ENCODE measurements around the gene ARHGAP20. TPM values are rescaled to one million over a fixed set of nuclear protein-coding genes. Genes with fewer than 3 reads are reported as not detected.
A peak's percentile ranks its signal among the peaks of the same experiment; 100 is the strongest.

The ARHGAP20 gene
- total and polyA plus RNA-seq, 2 of the 4 experiments (the other 2 are of a cell fraction): 1.4 to 2.5 TPM

DNA sequence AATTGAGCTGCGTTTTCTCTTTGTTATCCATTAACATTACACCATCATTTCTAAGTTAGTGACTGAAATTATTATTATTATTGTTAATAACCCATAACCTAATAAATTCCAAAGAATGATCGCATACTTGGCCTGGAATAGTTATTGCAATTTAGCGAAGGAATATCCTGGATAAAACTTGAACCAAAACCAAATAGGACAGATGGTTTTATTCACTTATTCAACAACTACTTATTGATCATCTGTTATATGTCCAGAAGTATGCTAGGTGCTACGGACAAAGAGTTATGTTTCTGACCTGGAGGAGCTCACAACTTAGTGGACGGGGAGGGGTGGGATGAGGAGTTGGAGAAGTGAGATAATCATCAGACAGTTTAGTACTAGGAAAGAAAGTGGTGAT lies 44.8 kb upstream of the ARHGAP20 start:
- Histone ChIP-seq H2AFZ (replicated peaks; ENCODE audit: low read length, poor library complexity) (no peak overlapping the region), H3K9ac (ENCODE audit: low read depth, low read length) (no peak overlapping the region), H2BK20ac (ENCODE audit: low read depth, low read length) (no peak overlapping the region; the same call in 1 of the 2 replicates), H3K4me2 (ENCODE audit: low read depth, low read length) (no peak overlapping the region), H4K20me1 (ENCODE audit: insufficient read depth, low read length) (no peaks in the 10 kb centered on the region), H3K79me1 (ENCODE audit: low read depth in 1 of 2, low read length in 2 of 2) (no peaks in the 10 kb centered on the region), H3K14ac (replicated peaks; ENCODE audit: low read depth, low read length) (no peak overlapping the region), H3K23ac (ENCODE audit: low read depth, low read length) (no peak overlapping the region), H2BK15ac (ENCODE audit: low read depth, low read length) (no peak overlapping the region), H3K18ac (ENCODE audit: low read depth, low read length) (peak overlapping the region; percentile 99), H3K4me3 (ENCODE audit: insufficient read depth, low read depth, low read length) (no peak overlapping the region), H3K27me3 (ENCODE audit: control insufficient read depth, insufficient read depth, low read length) (no peaks in the 10 kb centered on the region), H4K8ac (ENCODE audit: low read depth in 2 of 2, low read length in 2 of 2) (no peak overlapping the region), H2BK5ac (ENCODE audit: low read depth, low read length, poor library complexity, severe bottlenecking) (no peak overlapping the region), H4K5ac (ENCODE audit: low read depth, low read length) (peak overlapping the region; percentile 95), H3K4ac (ENCODE audit: low read depth, low read length) (peak overlapping the region; percentile 17; the same call in 1 of the 2 replicates), H2BK120ac (ENCODE audit: low read depth, low read length) (0 out of 2 replicates have a peak overlapping the region, but pooled peaks have one; percentile 9), H3K27ac (ENCODE audit: insufficient read depth, low read length) (peak overlapping the region; percentile 68; the same call in 1 of the 2 replicates), H3K36me3 (ENCODE audit: control insufficient read depth, insufficient read depth, low read length) (no peaks in the 10 kb centered on the region), H2AK5ac (ENCODE audit: low read depth, low read length) (no peak overlapping the region), H3K4me1 (ENCODE audit: control insufficient read depth, insufficient read depth, low read length) (peaks cover 15% of the 10 kb centered on the region), H4K91ac (ENCODE audit: insufficient read depth, low read depth, low read length) (peak overlapping the region; percentile 20; the same call in 1 of the 2 replicates), H3K9me3 (ENCODE audit: control insufficient read depth, insufficient read depth, low read length) (peaks cover 5% of the 10 kb centered on the region; the same call in 1 of the 2 replicates), H3K9me1 (ENCODE audit: insufficient read depth, low read length) (no peaks in the 10 kb centered on the region), H2AK9ac (replicated peaks; ENCODE audit: low read depth, low read length, poor library complexity) (no peak overlapping the region), H3K56ac (ENCODE audit: extremely low read depth, insufficient read depth, low read length) (no peak overlapping the region)
- intact Hi-C loops (cut with micrococcal nuclease): no loop called here
- TF ChIP-seq BHLHE40 (IDR thresholded peaks at IDR 0.05; ENCODE audit: low read depth, low read length) (no peak), POLR2A (IDR thresholded peaks at IDR 0.05; ENCODE audit: low read depth, low read length) (no peak), MAZ (IDR thresholded peaks at IDR 0.05; ENCODE audit: borderline replicate concordance, low read depth, low read length) (no peak), NFE2L2 (IDR thresholded peaks at IDR 0.05; ENCODE audit: low read depth, low read length) (no peak), MAFK (IDR thresholded peaks at IDR 0.05; ENCODE audit: low read depth, low read length) (no peak), CHD1 (IDR thresholded peaks at IDR 0.05; ENCODE audit: low read depth, low read length) (no peak), RFX5 (IDR thresholded peaks at IDR 0.05; ENCODE audit: low read depth, low read length) (no peak), RCOR1 (IDR thresholded peaks at IDR 0.05; ENCODE audit: insufficient replicate concordance, low read length) (no peak)
- TF ChIP-seq, protein P1, sequence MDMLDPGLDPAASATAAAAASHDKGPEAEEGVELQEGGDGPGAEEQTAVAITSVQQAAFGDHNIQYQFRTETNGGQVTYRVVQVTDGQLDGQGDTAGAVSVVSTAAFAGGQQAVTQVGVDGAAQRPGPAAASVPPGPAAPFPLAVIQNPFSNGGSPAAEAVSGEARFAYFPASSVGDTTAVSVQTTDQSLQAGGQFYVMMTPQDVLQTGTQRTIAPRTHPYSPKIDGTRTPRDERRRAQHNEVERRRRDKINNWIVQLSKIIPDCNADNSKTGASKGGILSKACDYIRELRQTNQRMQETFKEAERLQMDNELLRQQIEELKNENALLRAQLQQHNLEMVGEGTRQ (IDR thresholded peaks at IDR 0.05; ENCODE audit: low read depth, low read length): no peak
- TF ChIP-seq, protein P2, sequence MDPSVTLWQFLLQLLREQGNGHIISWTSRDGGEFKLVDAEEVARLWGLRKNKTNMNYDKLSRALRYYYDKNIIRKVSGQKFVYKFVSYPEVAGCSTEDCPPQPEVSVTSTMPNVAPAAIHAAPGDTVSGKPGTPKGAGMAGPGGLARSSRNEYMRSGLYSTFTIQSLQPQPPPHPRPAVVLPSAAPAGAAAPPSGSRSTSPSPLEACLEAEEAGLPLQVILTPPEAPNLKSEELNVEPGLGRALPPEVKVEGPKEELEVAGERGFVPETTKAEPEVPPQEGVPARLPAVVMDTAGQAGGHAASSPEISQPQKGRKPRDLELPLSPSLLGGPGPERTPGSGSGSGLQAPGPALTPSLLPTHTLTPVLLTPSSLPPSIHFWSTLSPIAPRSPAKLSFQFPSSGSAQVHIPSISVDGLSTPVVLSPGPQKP (IDR thresholded peaks at IDR 0.05; ENCODE audit: borderline replicate concordance, low read depth, low read length): no peak
- no TSS peak for BruUV-seq (replicated peaks)
- ChIA-PET POLR2A (ENCODE audit: unreplicated experiment) (no interaction called here), CTCF (no interaction called here)
- dilution Hi-C loops (cut with HindIII; ENCODE audit: low sequenced_read_pairs, unreplicated experiment): no loop called here
- no peak for ATAC-seq (ENCODE audit: low read depth)
- no CpG with 5 or more reads among the region's 5 CpGs for WGBS, 2 experiments (ENCODE audit: extremely low coverage in 2 of 2, insufficient read length in 1 of 2)
- DNase-seq: no peak
- in situ Hi-C loops (cut with MboI; ENCODE audit: low sequenced_read_pairs): no loop called here
